Astrocyte of the cerebellum (primary cell): ENCODE data around the gene PTPRH.

ENCODE experiments used
- DNase-seq: peaks from one replicate; pipeline ENCODE4 v3.0.0-alpha.2; 2011; ENCODE audit warnings: low read depth
- H3K4me3 ChIP-seq: 2 replicates; pipeline ENCODE4 v1.5.1; 2011; ENCODE audit warnings: mild to moderate bottlenecking, low read depth, low read length, moderate library complexity
- in situ Hi-C: cut with HindIII; loops from 2 replicates; pipeline ENCODE4 v1.10.0; 2017; ENCODE audit warnings: low sequenced_read_pairs
- TF ChIP-seq, protein P1 (sequence below): IDR thresholded peaks from 2 replicates; pipeline ENCODE4 v1.5.1; 2012; ENCODE audit warnings: low read length, low read depth, moderate library complexity, mild to moderate bottlenecking; ENCODE audit errors: missing control alignments

The PTPRH gene

DNA sequence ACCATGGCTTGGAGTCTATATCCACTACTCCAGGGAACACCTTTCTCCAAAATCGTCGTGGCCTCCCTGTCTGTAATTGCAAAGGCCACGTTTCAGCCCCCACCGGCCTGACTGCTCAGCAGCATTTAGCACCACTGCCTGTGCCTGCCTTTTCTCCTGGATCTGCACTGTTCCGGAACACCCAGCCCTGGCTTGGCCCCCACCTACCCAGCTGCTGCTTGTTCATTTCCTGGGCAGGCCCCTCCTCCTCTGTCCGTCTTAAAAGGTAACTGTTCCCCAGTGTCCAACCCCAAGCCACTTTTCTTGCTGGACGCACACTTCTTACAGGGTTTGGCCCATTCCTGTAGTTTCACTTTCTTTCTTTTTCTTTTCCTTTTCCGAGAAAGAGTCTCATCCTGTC, 20.7 kb downstream of the PTPRH start:
- TF ChIP-seq, protein P1, sequence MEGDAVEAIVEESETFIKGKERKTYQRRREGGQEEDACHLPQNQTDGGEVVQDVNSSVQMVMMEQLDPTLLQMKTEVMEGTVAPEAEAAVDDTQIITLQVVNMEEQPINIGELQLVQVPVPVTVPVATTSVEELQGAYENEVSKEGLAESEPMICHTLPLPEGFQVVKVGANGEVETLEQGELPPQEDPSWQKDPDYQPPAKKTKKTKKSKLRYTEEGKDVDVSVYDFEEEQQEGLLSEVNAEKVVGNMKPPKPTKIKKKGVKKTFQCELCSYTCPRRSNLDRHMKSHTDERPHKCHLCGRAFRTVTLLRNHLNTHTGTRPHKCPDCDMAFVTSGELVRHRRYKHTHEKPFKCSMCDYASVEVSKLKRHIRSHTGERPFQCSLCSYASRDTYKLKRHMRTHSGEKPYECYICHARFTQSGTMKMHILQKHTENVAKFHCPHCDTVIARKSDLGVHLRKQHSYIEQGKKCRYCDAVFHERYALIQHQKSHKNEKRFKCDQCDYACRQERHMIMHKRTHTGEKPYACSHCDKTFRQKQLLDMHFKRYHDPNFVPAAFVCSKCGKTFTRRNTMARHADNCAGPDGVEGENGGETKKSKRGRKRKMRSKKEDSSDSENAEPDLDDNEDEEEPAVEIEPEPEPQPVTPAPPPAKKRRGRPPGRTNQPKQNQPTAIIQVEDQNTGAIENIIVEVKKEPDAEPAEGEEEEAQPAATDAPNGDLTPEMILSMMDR, result no peak
- H3K4me3 ChIP-seq, result no peak overlapping the region
- no peak for DNase-seq
- in situ Hi-C loops, result no loop called here

DNA sequence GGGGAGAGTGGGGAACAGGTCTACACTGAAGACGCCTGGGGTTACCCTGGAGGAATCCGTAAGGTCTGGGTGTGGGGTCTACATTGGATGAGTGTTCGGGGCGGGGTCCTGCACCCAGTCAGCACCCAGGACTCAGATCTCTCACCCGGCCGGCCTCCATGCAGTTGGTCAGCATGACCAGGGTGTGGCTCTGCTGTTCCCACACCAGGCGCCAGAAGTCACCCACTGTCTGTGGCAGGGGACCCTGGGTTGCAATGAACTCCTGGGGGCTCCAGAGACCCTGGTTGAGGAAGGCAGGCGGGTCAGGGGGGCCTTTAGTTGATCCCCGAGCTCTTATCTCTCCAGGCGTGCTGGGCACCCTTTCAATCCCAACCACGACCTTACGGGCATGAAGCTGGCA, 23.2 kb downstream of the PTPRH start:
- no peak for DNase-seq
- in situ Hi-C loops, result no loop called here
- TF ChIP-seq, protein P1, result no peak
- H3K4me3 ChIP-seq, result no peak overlapping the region

DNA sequence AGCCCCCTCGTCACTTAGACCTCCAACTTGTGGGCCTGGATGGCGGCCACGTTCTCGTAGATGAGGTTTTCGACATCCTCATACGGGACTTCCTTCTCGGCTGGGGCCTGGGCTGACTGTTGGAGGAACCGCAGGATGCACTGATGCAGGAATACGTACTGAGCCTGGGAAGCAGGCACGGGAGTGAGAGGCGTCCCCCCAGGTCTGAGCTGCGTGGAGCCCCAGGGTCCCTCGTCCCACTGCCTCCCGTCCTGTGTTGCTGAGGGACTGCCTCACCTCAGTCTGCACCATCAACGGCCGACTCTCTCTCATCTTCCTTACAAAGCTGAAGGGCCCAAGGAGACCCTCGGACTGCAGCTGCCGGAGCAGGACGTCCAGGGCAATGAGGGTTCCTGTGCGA, 27.6 kb downstream of the PTPRH start:
- no peak overlapping the region for H3K4me3 ChIP-seq
- DNase-seq, result no peak
- TF ChIP-seq, protein P1, result no peak
- in situ Hi-C loops, result no loop called here

DNA sequence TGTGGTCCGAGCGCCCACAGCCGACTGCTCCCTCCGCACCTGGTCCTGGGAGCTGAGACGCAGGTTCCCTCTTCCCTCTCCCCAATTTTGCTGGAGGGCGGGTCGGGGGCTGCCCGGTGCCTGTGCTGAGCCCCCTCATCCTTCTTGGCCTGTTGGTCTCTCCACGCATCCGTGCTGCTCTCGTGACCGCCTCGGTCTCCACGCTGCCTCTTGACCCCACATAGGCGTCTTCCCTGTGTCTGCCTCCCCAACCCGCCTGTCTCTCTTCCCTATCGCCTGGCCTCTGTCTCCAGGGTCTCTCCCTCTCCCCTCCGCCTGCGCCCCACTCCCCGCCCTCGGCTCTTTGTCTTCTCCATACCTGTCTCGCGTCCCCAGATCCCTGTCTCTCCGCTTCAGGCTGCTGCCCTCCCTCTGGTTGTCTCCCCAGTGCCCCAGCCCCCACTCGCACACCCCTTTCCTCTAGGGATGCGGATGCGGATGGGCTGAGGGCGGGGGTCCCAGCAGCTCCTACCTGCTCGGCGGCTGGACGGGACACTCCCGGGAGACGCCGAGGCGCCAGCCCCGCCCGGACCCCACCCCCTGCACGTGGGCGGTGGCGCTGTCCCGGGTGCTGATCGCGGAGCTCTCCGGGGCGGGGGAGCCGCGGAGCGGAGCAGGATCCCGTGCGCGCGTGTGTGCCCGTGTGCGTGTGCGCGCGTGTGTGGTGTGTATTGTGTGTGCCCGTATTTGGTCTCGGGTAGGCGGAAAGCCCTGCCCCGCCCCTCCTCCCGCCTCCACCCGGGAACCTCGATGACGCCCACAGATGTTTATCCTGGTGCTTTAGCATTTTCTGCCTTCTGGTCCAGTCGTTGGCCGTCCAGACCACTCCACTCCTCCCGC, 29.5 kb downstream of the PTPRH start, which contains the start of gene SYT5:
SYT5 (minus strand) TSS at position 684 of the 879 bp plus-strand sequence. CDS start 1,248 bp downstream, outside the sequence.
- peak within 1 kb of the TSS; percentile 11 for H3K4me3 ChIP-seq
- in situ Hi-C loops, result loop anchor here (5.0 to 10.0 kb wide), 4 partner anchors 75 to 235 kb away; partner anchors contain the start of genes COX6B2, PPP6R1 and RPL28
- TF ChIP-seq, protein P1, result no peak
- no peak for DNase-seq

DNA sequence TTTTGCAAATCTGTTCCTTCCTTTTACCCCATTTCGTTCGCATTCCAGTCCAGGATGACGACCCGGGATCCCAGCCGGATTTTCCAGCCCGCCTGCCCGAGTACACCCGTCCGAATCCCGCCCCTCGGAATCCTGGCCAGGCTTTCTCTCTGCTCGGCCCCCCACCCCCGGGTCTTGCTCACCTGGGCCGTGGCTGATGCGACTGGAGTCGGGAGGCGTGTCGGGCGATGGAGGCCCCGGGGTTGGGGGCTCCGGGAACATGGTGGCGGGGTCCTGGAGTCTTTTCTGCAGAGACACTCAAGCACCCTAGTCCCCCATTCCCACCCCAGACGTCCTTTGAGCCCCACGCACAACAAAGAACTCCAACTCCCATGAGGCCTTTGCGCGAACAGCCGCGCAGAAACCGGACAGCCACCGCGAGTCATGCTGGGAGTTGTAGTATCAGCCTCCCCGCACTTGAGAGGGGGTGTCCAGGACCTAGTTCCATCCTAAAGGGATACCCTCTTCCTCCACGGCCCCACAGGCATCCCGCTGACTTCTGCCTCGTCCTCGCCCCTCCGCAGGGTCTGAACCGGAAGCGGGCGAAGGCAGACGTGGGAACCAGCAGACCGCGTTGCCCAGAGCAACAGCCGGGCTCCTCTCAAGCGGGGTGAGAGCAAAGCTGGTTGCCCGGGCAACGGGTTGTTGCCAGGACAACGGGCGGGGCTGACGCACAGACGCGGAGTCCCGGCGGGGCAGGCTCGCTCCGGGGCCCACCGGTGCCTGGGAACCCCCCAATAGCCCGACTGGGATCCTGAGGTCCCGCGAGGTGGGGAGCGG, 30.3 kb downstream of the PTPRH start:
- peak overlapping the region; percentile 11 for H3K4me3 ChIP-seq
- DNase-seq, result no peak
- TF ChIP-seq, protein P1, result no peak
- in situ Hi-C loops, result loop anchor here (5.0 to 10.0 kb wide), 4 partner anchors 76 to 236 kb away; partner anchors contain the start of genes COX6B2, PPP6R1 and RPL28

DNA sequence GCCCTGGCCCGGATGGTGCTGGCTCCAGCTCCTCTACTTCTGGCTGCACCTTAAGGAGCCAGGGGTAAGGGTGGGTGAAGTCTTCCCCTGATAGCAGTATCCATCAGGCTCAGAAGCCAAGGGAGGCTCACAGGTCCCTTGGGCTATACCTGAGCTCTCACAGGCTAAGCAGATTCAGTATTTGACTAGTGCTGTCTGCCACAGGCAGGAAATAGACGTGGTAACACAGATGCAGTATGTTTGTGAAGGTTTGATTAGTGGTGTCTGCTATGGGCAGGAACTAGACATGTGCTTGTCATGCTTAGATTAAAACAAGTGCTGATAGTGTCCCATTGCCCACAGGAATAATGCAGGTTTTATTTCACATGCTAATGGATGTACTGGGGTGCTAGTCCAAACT, 33.2 kb downstream of the PTPRH start:
- no peak for DNase-seq
- in situ Hi-C loops, result loop anchor here (5.0 to 10.0 kb wide), 4 partner anchors 79 to 239 kb away; partner anchors contain the start of genes COX6B2, PPP6R1 and RPL28
- TF ChIP-seq, protein P1, result no peak
- H3K4me3 ChIP-seq, result no peak overlapping the region
